KOPT-K1 (cell line): Measurements from ENCODE around the gene IGSF3.
"Not testable (repeated sequence)": the region's sequence is repeated elsewhere in the genome, so short reads cannot be mapped to it uniquely, and the experiment has no call there.

Experiments used
- H3K27ac ChIP-seq: fragments of 200-600 bp; sonication (generic); 2 replicates; pipeline ENCODE4 v1.5.1; 2016; ENCODE audit warnings: antibody characterized with exemption, mild to moderate bottlenecking, low read depth, low read length; ENCODE audit not compliant: poor library complexity, severe bottlenecking
- H3K36me3 ChIP-seq: fragments of 200-600 bp; sonication (generic); 2 replicates; pipeline ENCODE4 v1.5.1; 2017; ENCODE audit warnings: antibody characterized with exemption, mild to moderate bottlenecking, low read length, moderate library complexity; ENCODE audit not compliant: insufficient read depth
- H3K9me3 ChIP-seq: fragments of 200-600 bp; sonication (generic); 2 replicates; pipeline ENCODE4 v1.5.1; 2017; ENCODE audit warnings: antibody characterized with exemption, low read length, mild to moderate bottlenecking; ENCODE audit not compliant: insufficient read depth, poor library complexity, severe bottlenecking

The IGSF3 gene

DNA sequence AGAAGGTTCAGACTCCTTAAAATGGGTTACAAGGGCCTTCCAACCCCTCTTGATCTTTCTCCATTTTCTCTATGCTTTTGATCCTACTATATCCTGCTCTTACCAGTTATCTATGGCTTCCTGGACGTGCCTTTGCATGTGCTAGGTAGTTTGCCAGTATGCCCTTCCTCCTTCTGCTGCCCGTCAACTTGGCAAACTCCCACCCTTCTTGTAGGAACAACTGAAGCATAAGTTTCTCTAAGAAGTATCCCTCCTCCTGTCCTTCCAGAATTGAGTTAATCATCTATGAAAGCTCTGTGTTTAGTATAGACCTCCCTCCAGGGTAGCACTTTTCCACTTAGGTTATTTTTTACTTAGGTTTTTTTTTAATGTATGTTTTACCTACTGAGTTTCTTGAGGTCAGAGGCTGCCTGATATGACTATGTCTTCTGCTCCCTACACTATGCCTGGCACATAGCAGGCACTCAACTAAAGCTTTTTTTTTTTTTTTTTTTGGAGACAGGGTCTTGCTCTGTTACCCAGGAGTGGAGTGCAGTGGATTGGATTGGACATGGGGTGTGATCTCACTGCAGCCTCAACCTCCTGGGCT lies 10.0 kb upstream of the IGSF3 start:
- Histone ChIP-seq H3K9me3 (no peaks in the 10 kb centered on the region), H3K27ac (no peak overlapping the region), H3K36me3 (no peaks in the 10 kb centered on the region)

DNA sequence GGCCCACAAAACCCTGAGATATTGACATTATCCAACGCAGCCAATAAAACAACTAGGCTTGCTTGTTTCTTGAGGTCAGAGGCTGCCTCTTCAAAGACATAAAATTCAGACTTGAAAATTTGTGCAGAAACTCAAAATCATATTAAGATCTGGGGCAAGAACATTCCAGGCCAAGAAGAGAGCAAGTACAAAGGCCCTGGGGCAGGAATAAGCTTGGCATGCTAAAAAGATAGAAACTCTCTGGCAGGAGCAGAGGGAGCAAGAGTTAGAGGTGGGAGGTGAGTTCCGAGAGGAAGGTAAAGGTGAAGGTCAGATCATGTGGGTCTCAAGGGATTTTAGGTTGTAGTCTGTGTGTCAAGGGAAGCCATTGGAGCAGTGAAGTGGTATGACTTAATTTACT lies 8.8 kb upstream of the IGSF3 start:
- no peaks in the 10 kb centered on the region for H3K36me3 ChIP-seq
- no peak overlapping the region for H3K27ac ChIP-seq
- no peaks in the 10 kb centered on the region for H3K9me3 ChIP-seq

DNA sequence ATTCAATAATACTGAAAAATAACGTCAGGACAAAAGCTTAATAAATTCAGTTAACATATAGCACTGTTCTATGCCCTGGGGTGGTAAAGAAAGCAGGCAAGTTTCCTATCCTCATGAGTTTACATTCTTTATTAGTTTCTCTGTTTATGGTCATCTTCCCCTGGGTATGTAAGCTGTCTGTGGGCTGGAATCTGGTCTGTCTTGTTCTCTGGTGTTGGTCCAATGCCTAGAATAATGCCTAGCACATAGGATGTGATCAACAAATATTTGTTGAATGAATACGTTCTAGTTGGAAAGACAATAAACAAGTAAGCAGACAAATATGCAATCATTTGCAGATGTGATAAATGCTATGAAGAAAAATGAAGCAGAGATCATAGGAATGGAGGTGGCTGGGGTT lies 7.2 kb upstream of the IGSF3 start:
- H3K36me3 ChIP-seq = no peaks in the 10 kb centered on the region
- no peak overlapping the region for H3K27ac ChIP-seq
- no peaks in the 10 kb centered on the region for H3K9me3 ChIP-seq

- no peak overlapping the region for H3K27ac ChIP-seq
- no peaks in the 10 kb centered on the region for H3K9me3 ChIP-seq
- H3K36me3 ChIP-seq = no peaks in the 10 kb centered on the region
These were observed 6.5 kb upstream of the IGSF3 start for GRCh38 chr1:116674011-116674531.

DNA sequence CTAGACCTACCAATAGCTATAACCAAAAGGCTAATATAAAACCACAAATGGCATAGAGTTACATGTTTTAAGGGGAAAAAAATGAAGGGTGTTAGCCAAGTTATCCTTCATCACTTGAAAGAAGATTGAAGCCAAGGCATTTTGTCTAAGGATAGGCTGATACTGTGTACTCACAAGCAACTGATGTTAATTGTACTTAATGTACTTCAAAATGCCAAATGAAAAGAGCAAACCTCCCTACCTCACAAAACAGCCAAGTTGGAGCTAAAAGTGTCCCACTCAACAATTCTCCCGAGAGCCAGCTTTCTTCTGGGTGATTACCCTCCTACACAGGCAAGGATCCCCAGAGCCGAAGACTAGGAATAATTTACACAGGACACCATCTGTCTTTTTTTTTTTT lies 4.4 kb upstream of the IGSF3 start:
- no peaks in the 10 kb centered on the region for H3K36me3 ChIP-seq
- no peaks in the 10 kb centered on the region for H3K9me3 ChIP-seq
- no peak overlapping the region for H3K27ac ChIP-seq

DNA sequence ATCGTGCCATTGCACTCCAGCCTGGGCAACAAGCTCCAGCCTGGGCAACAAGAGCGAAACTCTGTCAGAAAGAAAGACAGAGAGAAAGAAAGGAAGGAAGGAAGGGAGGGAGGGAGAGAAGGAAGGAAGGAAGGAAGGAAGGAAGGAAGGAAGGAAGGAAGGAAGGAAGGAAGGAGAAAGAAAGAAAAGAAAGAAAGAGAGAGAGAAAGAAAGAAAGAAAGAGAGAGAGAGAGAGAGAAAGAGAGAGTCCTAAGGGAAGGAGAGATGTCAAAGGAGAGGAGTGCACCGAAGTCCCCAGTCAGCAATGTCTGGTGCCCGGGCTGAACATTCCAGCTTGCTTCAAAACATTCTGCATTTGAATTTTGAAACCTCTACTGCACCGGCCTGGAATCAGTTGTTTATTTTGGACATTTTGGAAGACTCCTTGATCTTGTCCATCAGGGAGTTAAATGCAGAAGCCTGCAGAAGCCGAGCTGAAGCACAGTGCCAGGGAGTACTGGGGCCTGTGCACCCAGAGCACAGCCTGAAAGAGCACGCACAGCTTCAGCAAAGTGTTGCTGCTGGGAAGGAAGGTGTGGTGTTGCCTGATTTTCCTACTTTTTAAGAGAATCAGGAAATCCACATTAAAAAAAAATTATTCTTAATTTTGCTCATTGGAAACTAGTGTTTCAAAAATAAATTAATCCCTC lies 3.7 kb upstream of the IGSF3 start:
- Histone ChIP-seq H3K9me3 (no peaks in the 10 kb centered on the region), H3K27ac (no peak overlapping the region), H3K36me3 (no peaks in the 10 kb centered on the region)

GRCh38 chr1:116668277-116668676 lies 744 bp upstream of the IGSF3 start:
- Histone ChIP-seq H3K27ac (no peak overlapping the region), H3K36me3 (no peaks in the 10 kb centered on the region), H3K9me3 (no peaks in the 10 kb centered on the region)

DNA sequence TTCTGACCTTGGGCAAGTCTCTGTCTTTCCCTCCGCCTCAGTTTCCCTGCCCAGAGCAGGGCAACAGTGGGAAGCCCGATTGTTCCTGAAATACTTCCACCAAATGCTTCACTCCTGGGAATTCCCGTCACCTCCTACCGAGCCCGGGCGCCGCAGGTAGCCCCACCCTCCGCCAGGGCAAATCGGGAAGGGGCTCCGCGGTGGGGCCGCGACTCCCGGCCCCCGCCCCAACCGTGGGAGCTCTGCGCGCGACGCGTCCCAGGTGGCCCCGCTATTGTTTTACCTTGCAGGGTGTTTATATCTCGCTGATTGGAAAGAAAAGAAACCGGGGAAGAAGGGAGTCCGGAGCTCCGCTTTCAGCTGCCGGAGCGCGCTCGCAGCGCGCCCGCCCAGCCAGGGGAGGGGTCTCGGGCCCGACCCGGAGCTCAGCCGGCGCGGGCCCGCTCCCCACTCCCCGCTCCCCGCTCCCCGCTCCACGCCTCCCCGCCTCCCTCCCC lies 407 bp downstream of the IGSF3 start:
- Histone ChIP-seq H3K9me3 (no peaks in the 10 kb centered on the region), H3K27ac (no peak overlapping the region), H3K36me3 (no peaks in the 10 kb centered on the region)

DNA sequence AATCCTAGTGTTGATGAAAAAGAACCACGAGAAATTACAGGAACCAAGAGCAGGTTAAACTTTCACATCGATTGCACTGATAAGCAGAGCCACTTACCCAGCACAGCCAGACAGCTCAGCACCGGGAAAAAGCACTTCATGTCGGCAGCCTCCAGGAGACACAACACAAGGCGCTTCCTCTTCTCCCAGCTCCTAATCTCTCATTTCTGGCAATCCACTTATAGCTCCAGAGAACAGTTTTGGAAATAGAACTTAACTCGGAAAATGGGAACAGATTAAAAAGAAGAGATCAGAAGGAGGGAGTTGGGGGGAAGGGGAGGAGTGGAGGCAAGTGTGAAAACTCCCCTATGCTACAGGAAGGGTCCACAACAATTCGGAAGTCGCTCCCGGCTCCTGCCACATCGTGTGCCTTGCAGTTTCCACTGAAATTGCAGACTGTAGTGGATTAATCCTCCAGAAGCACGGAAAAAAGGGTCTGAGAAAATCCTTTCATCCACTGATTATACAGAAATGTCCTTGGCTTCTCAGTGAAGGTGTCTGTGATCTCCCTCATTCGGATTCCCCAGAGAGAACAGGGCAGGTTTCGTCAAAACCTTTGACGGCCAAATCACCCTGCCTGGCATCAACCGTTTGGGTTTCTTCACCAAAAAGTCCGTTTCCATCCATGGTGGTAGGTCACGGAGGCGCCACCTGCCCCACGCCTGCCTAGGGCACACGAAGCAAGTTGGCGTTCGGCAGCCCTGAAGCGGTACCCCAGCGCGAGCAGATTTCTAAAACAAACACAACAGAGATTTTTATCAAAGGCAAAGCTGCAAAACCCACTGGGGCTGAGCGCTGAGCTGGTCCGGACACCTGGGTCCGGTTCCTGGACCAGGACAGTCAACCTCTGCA lies 1.1 kb downstream of the IGSF3 start:
- Histone ChIP-seq H3K36me3 (no peaks in the 10 kb centered on the region), H3K27ac (no peak overlapping the region), H3K9me3 (no peaks in the 10 kb centered on the region)

DNA sequence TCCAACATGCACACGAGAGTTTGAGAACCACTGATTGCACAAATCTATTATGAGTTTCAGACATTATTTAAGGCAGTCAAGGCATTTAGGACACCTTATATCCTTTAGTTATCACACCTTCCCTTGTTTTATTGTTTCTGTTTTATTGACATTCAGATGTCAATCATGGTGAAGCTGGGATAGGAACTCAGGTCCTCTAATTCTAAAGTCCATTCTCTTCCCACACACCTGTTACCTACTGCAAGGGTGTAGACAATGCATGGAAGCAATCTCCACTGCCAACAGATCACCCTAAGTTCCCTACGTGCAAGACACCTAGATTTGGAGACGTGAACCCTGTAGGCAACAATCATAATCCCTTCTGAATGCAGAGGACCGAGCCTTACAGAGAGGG lies 2.6 kb downstream of the IGSF3 start:
- no peaks in the 10 kb centered on the region for H3K36me3 ChIP-seq
- H3K27ac ChIP-seq = no peak overlapping the region
- H3K9me3 ChIP-seq = no peaks in the 10 kb centered on the region

- no peaks in the 10 kb centered on the region for H3K9me3 ChIP-seq
- no peak overlapping the region for H3K27ac ChIP-seq
- H3K36me3 ChIP-seq = no peaks in the 10 kb centered on the region
These were observed 3.1 kb downstream of the IGSF3 start for GRCh38 chr1:116664366-116664977.

DNA sequence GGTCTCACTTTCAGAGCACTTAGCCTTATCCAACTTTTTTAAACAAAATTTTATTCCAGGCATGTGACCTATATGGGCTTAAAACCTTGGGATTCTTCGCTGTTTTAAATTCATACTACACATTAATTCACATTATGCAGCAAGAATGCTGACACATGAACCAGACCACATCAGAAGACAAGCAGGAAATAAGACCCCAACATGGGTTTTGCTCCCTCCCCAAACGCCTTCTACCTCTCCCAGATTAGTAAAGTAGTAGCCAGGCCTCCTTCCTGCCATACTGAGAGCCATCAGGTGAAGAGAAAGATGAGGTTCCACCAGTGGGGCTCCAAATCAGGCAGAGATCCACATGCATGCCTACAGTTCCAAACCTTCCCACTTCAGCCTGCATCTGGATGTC lies 3.7 kb downstream of the IGSF3 start:
- Histone ChIP-seq H3K9me3 (no peaks in the 10 kb centered on the region), H3K36me3 (no peaks in the 10 kb centered on the region), H3K27ac (no peak overlapping the region)

GRCh38 chr1:116661633-116662032 lies 5.9 kb downstream of the IGSF3 start:
- Histone ChIP-seq H3K9me3 (no peaks in the 10 kb centered on the region), H3K36me3 (no peaks in the 10 kb centered on the region), H3K27ac (no peak overlapping the region)

DNA sequence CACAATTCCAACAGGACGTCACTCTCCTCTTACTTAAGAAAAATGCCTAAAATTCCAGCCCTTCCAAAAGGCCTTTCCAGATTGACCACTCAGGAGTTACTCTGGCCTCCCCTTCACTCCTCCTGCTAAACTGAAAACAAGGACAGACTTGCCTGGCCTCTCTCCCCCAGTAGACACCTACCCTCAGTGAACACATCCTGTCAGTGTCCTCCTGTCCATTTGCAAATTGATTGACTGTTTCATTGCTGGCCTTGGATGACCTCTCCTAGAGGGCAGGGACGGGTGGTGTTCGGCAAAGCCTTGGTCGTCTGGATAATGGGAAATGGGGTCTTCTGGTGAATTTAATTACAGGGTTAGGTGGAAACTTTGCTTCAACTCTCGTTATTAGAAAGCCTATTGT lies 8.9 kb downstream of the IGSF3 start:
- H3K9me3 ChIP-seq, H3K36me3 ChIP-seq, H3K27ac ChIP-seq: not testable (repeated sequence)

GRCh38 chr1:116657836-116658235 lies 9.7 kb downstream of the IGSF3 start:
- H3K27ac ChIP-seq, H3K36me3 ChIP-seq, H3K9me3 ChIP-seq: not testable (repeated sequence)
